Suprapubic skin (tissue), 4 donors: Measurements from ENCODE around the gene DAP. TPM values are rescaled to one million over a fixed set of nuclear protein-coding genes. Genes with fewer than 3 reads are reported as not detected.
"Not testable (repeated sequence)": the region's sequence is repeated elsewhere in the genome, so short reads cannot be mapped to it uniquely, and the experiment has no call there.

Source experiments
- DNase-seq, 2 donors: peaks; one replicate each; pipeline ENCODE4 v3.0.0-alpha.2; 2019; ENCODE audit warnings: low spot score in 2 of 2
- H3K27ac ChIP-seq: fragments of 200-600 bp; sonication (generic); one replicate; pipeline ENCODE4 v1.5.1; 2019
- H3K27me3 ChIP-seq: fragments of 200-600 bp; sonication (generic); one replicate; pipeline ENCODE4 v1.5.1; 2019
- H3K36me3 ChIP-seq: fragments of 200-600 bp; sonication (generic); one replicate; pipeline ENCODE4 v1.5.1; 2019
- H3K4me1 ChIP-seq: fragments of 200-600 bp; sonication (generic); one replicate; pipeline ENCODE4 v1.5.1; 2019
- H3K4me3 ChIP-seq: fragments of 200-600 bp; sonication (generic); one replicate; pipeline ENCODE4 v1.5.1; 2019; ENCODE audit warnings: mild to moderate bottlenecking
- H3K9me3 ChIP-seq: fragments of 200-600 bp; sonication (generic); one replicate; pipeline ENCODE4 v1.5.1; 2019
- CTCF ChIP-seq, 2 donors: fragments of 200-600 bp in 1 of 2; fragments of 450-650 bp in 1 of 2; sonication (generic) in 1 of 2; IDR thresholded peaks; one replicate each; pipeline ENCODE4 v1.5.1; 2016 to 2019; ENCODE audit warnings: antibody characterized with exemption in 2 of 2, mild to moderate bottlenecking in 1 of 2, moderate library complexity in 1 of 2
- EP300 ChIP-seq: sonication (generic); formaldehyde crosslinking; IDR thresholded peaks from one replicate; pipeline ENCODE4 v1.6.1; 2017; ENCODE audit warnings: antibody characterized with exemption
- POLR2A ChIP-seq, 2 donors: fragments of 450-650 bp; IDR thresholded peaks; one replicate each; pipeline ENCODE4 v1.6.1; 2017; ENCODE audit warnings: antibody characterized with exemption in 2 of 2, mild to moderate bottlenecking in 2 of 2, moderate library complexity in 2 of 2
- POLR2AphosphoS5 ChIP-seq, 3 donors: sonication (generic); formaldehyde crosslinking; IDR thresholded peaks; one replicate each; pipeline ENCODE4 v1.6.1; 2017; ENCODE audit warnings: antibody characterized with exemption in 3 of 3
- WGBS: methylation state at CpG from one replicate; pipeline ENCODE4 v1.1.5; 2018; 5-methylcytosine and 5-hydroxymethylcytosine counted together
- total RNA-seq, 4 donors: library from RNA; depleted of rRNA; stranded (reverse); fragments of >200 nt; gene quantifications; one replicate each; pipeline ENCODE4 v1.1.0, GENCODE V29; 2016

DAP gene
- total RNA-seq, 4 donors from 2014 or later, result 37.8 to 71.7 (median 56.4) TPM

GRCh38 chr5:10666531-10667299 lies 94.3 kb downstream of the DAP start:
- H3K4me1 ChIP-seq, result peaks cover 13% of the 10 kb centered on the region
- no peaks in the 10 kb centered on the region for H3K27me3 ChIP-seq
- WGBS, result 93% methylated on average over 7 of the region's 7 CpGs
- H3K9me3 ChIP-seq, result no peaks in the 10 kb centered on the region
- H3K36me3 ChIP-seq, result no peaks in the 10 kb centered on the region
- H3K4me3 ChIP-seq, result no peak overlapping the region
- DNase-seq, result no peak
- no peak overlapping the region for H3K27ac ChIP-seq
- TF ChIP-seq POLR2AphosphoS5 (IDR thresholded peaks at IDR 0.05) (no peak), EP300 (no peak)

- DNase-seq, result no peak
- TF ChIP-seq POLR2A (IDR thresholded peaks at IDR 0.05) (no peak), POLR2AphosphoS5 (IDR thresholded peaks at IDR 0.05) (no peak), EP300 (no peak), CTCF (IDR thresholded peaks at IDR 0.05) (no peak)
- 98% methylated on average over 5 of the region's 9 CpGs for WGBS
These were observed 95.2 kb downstream of the DAP start for GRCh38 chr5:10665799-10666198.

GRCh38 chr5:10664180-10664769 lies 96.8 kb downstream of the DAP start:
- not testable (repeated sequence) for H3K36me3 ChIP-seq, H3K27me3 ChIP-seq, H3K27ac ChIP-seq, H3K4me3 ChIP-seq, H3K9me3 ChIP-seq, DNase-seq
- 88% methylated on average over 6 of the region's 6 CpGs for WGBS
- H3K4me1 ChIP-seq, result peaks cover 13% of the 10 kb centered on the region

More at GRCh38 chr5:10665799-10666198, 95.2 kb downstream of the DAP start:
- H3K4me1 ChIP-seq, result peaks cover 13% of the 10 kb centered on the region
- H3K9me3 ChIP-seq, result no peaks in the 10 kb centered on the region
- no peak overlapping the region for H3K27ac ChIP-seq
- H3K27me3 ChIP-seq, result no peaks in the 10 kb centered on the region
- H3K4me3 ChIP-seq, result no peak overlapping the region
- H3K36me3 ChIP-seq, result no peaks in the 10 kb centered on the region

- Histone ChIP-seq H3K36me3 (no peaks in the 10 kb centered on the region), H3K4me3 (no peak overlapping the region), H3K27ac (no peak overlapping the region), H3K9me3 (no peaks in the 10 kb centered on the region), H3K27me3 (no peaks in the 10 kb centered on the region), H3K4me1 (peaks cover 13% of the 10 kb centered on the region)
- TF ChIP-seq CTCF (IDR thresholded peaks at IDR 0.05), result no peak
- TF ChIP-seq EP300, result no peak
- DNase-seq, result no peak
- WGBS, result 23% methylated on average over 12 of the region's 13 CpGs
These were observed 97.4 kb downstream of the DAP start for GRCh38 chr5:10663489-10664179.

- TF ChIP-seq EP300, result no peak
- TF ChIP-seq POLR2A (IDR thresholded peaks at IDR 0.05), result no peak
- no peak for TF ChIP-seq POLR2AphosphoS5 (IDR thresholded peaks at IDR 0.05)
- no peak for TF ChIP-seq CTCF (IDR thresholded peaks at IDR 0.05)
- DNase-seq, result no peak
- Histone ChIP-seq H3K4me1 (peaks cover 13% of the 10 kb centered on the region), H3K36me3 (no peaks in the 10 kb centered on the region), H3K27ac (no peak overlapping the region), H3K27me3 (no peaks in the 10 kb centered on the region), H3K4me3 (no peak overlapping the region), H3K9me3 (no peaks in the 10 kb centered on the region)
- 87% methylated on average over 10 of the region's 10 CpGs for WGBS
These were observed 98.2 kb downstream of the DAP start for GRCh38 chr5:10662661-10663488.
